LNCaP clone FGC (cell line): ENCODE results near the gene CST6.
"Not testable (repeated sequence)": the region's sequence is repeated elsewhere in the genome, so short reads cannot be mapped to it uniquely, and the experiment has no call there.

Source experiments
- DNase-seq: peaks from one replicate; pipeline ENCODE4 v3.0.0-alpha.2; 2011; ENCODE audit warnings: low read depth
- H3K4me3 ChIP-seq: 2 replicates; pipeline ENCODE4 v1.5.1; 2011; ENCODE audit warnings: mild to moderate bottlenecking, low read depth, low read length, control low read depth
- CTCF ChIP-seq: IDR thresholded peaks from 2 replicates; pipeline ENCODE4 v1.5.1; 2012; ENCODE audit warnings: mild to moderate bottlenecking; ENCODE audit not compliant: control insufficient read depth, insufficient read depth; ENCODE audit errors: extremely low read depth

The CST6 gene

DNA sequence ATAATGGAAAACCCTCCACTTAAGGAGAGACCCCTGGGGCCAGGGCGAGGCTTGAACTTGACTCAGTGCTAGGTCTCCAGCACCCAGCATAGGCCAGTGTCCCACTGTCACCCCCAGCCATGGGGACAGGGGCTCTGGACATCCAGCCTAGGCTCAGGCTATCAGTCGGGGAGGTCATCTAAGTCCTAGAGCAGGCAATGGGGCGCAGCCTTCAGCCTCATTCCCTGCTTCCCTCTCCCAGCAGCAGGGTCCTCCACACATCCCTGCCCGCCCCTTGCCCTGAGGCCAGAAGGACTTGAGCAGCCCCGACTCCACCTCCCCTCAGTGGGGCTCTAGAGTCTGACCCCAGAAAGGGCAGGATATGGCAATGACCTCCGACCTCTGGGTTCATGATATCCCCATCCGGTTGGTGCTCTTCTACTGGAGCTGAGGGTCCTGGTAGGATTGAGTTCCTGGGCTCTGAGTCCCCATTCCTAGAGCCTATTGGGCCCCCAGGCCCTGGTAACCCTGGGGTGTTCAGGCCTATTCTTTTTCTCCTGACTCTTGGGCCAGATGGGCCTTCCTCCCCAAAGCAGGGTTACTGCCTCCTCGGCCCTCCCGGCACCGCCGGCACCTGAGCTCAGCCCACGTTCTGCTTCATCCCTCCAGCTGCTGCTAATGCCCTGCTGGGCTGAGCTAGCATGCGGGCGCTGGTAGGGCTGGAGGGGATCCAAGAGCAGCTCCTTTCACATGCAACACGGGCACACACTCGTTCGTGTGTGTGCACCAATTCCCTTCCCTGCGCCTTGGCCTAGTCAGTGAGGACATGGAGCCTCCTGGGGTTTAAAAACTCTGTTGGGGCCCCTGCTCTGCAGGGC is 4.4 kb downstream of the CST6 start:
- TF ChIP-seq CTCF, result no peak
- H3K4me3 ChIP-seq, result no peak overlapping the region
- no peak for DNase-seq

DNA sequence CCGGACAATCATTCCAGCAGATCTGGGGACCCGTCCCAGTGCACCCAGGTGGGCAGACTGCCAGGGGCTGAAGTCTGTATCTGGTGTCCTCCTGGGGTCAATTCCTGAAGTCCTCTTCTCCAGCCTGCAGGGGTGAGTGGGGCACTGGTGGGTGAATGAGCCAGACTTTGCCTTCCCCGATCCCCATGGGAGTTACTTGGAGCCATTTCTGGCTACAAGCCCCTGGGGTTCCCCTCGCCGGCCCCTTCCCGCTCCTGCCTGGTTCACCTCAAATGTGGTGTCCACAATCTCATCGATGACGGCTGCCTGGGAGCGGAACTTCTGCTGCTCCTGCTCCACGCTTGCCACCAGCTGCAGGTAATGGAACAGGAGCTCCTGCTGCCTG is 5.0 kb downstream of the CST6 start:
- TF ChIP-seq CTCF, result no peak
- no peak overlapping the region for H3K4me3 ChIP-seq
- no peak for DNase-seq

GRCh38 chr11:66017321-66017720 is 5.5 kb downstream of the CST6 start:
- TF ChIP-seq CTCF, result no peak
- no peak overlapping the region for H3K4me3 ChIP-seq
- no peak for DNase-seq

DNA sequence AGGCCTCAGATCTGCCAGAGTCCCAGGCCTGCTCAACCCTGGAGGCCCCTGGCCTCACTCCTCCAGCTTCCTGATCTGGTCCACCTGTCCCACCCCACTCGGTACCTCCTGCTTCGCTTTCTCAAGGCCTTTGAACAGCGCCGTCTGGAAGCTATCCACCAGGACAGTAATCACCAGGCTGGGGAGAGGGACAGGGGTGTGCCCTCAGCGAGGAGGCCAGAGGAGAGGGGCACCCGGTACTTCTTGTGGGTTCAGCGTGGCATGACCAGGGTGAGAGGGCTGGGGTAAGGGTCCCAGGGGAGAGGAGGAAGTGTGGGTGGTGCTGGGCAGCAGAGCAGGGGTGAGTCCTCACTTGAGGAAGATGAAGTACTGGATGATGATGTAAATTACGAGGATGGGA is 8.4 kb downstream of the CST6 start:
- no peak for TF ChIP-seq CTCF
- no peak for DNase-seq
- no peak overlapping the region for H3K4me3 ChIP-seq

DNA sequence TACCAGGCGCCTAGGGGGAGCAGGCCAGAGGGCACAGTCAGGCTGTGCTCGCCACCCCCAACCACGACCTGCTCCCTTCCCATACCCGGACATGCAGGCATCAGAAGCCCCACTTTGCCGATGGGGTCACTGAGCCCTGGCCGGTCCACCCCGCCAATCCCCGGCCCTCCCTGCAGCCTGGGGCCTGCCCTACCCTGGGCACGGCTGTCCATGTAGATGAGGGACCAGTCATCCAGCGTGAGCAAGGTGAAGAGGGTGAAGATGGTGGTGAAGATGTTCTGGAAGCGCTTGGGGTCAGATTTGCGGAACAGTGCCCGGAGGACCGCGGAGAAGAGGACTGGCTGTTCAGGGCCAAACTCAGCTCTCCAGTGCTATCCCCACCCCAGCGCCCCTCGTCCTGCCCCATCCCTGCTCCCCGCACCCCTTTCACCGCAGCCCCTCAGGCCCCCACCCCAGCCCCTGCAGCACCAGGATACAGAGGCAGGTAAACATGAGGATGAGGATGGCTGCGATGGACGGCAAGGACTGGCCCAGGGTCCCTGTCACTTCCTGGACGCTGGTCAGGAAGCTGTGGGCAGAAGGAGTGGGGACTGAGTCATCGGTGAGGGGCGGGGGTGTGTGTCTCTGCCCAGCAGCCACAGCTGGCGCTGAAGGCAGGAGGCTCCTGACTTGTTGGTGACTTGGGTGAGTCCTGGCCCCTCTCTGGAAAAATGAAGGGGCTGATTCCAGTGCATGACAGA is 9.0 kb downstream of the CST6 start:
- no peak for DNase-seq
- TF ChIP-seq CTCF, result no peak
- no peak overlapping the region for H3K4me3 ChIP-seq

DNA sequence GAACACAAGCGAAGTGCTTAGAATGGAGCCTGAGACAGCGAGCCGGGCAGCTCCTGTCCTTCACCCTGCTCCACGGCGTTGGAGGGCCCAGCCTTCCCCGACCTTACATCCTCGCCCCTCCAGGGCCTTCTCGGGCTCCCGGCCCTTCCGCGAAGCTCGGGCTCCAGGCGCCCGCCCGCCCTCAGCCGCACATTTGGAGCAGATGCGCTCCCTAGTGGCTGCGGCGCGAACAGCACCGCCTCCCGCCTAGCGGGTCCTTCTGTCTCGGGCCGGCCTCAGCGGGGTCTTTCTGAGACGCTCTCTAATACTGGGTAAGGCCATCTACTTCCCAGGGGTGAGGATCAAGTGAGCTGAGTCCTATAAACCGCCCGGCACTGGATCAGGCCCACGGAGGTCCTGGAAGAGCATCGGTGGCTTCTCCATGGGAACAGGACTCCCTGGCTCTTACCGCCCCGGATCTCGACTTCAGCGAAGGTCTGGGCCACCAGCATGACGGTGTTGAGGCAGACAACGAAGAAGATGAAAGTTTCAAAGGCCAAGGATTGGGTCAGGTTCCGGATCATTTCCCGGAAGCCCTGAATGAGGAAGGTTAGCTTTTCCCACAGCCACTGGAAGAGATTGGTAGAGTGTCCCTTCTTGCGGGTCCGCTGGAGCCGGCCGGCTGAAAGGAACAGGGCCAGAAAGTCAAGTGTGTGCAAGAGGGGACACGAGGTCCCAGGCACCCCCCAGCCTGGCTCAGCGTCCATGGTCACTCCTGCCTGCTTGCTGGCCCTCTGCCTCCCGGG is 10.8 kb downstream of the CST6 start:
- no peak for DNase-seq
- peak; percentile 89 for TF ChIP-seq CTCF
- H3K4me3 ChIP-seq, result no peak overlapping the region

GRCh38 chr11:66023186-66023440 is 11.3 kb downstream of the CST6 start:
- not testable (repeated sequence) for DNase-seq, H3K4me3 ChIP-seq
